ENCODE results near the gene LYRM9. TPM values are rescaled to one million over a fixed set of nuclear protein-coding genes. Genes with fewer than 3 reads are reported as not detected.

Gene LYRM9
- total and polyA plus RNA-seq, 2 of the 8 experiments (the other 6 are each of a cell fraction or from before 2014, with no cell fraction given) = 4.3 to 5.2 TPM

DNA sequence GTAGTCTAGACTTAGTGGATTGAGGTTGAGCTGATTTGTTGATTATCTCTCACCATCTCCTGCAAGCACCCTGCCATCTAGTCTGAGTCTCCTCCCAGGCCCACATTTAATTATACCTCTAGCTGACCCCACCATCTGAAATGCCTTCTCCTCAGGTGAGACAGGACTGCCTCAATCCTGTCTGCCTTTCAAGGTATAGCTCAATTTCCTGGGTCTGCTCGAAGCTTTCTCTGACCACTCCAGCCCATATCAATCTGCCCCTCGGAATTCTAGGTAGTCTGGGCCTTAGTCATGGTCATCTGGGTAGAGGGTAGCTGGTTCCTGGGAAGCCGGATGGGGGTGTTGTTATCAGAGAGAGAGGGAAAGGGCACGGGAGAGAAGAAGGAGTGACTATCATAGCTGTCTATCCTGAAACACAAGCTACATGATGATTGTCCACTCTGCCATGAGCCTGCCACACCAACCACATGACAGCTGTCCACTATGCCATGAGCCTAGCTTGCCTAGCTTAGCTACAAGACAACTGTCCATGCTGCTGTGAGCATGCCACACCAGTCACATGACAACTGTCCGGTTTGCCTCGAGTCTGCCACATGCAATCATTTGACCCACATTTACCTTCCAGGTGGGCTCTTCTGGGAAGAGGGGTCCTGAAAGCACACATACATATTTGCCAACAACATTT is 34.4 kb downstream of the LYRM9 start (continued):
- TF ChIP-seq TCF12 (IDR thresholded peaks at IDR 0.05; ENCODE audit: low read depth, low read length) = no peak
- TF ChIP-seq KDM4A (IDR thresholded peaks at IDR 0.05; ENCODE audit: low read depth, low read length, severe bottlenecking) = no peak
- no peak for TF ChIP-seq EGR1 (IDR thresholded peaks at IDR 0.05; ENCODE audit: borderline replicate concordance, low read depth, low read length)

Data from H1 (cell line).